HEK293 (cell line): ENCODE measurements around the gene RHBDL3.

ENCODE experiments used
- CTCF ChIA-PET: fragments of 350-600 bp; formaldehyde crosslinking; extraction: SDS; loops from one replicate; lab custom pipeline; 2021; ENCODE audit warnings: antibody characterized with exemption; lab: Yijun Ruan, JAX
- POLR2A ChIA-PET: fragments of 300-600 bp; formaldehyde crosslinking; extraction: SDS; loops from one replicate; lab custom pipeline; 2020; ENCODE audit warnings: antibody characterized with exemption, inconsistent platforms; lab: Yijun Ruan, JAX
- H3K27ac ChIP-seq: fragments of 200-500 bp; sonication (Bioruptor generic); 2 replicates; pipeline ENCODE4 v1.5.1; 2014; ENCODE audit warnings: low read depth, low read length, control low read depth, inconsistent platforms; ENCODE audit errors: extremely low read depth
- H3K36me3 ChIP-seq, 2 experiments: fragments of 200-500 bp in 1 of 2; sonication (Bioruptor generic) in 1 of 2; 1 replicate in 1 of 2; 2 replicates in 1 of 2; pipeline ENCODE4 v1.5.1; 2014 to 2017; ENCODE audit warnings: inconsistent platforms in 2 of 2, low read length in 2 of 2; ENCODE audit not compliant: control insufficient read depth in 2 of 2, insufficient read depth in 1 of 2
- H3K4me1 ChIP-seq: fragments of 200-500 bp; sonication (Bioruptor generic); 2 replicates; pipeline ENCODE4 v1.5.1; 2014; ENCODE audit warnings: mild to moderate bottlenecking, low read length, inconsistent platforms; ENCODE audit not compliant: control insufficient read depth, insufficient read depth
- H3K4me3 ChIP-seq: 2 replicates; pipeline ENCODE4 v1.5.1; 2011; ENCODE audit warnings: low read depth, mild to moderate bottlenecking, control low read depth, low read length, moderate library complexity
- H3K9me3 ChIP-seq: fragments of 200-500 bp; sonication (Bioruptor generic); 2 replicates; pipeline ENCODE4 v1.5.1; 2014; ENCODE audit warnings: low read depth, low read length, inconsistent platforms; ENCODE audit not compliant: control insufficient read depth, insufficient read depth
- BCL6B ChIP-seq: fragments of 450-650 bp; formaldehyde crosslinking; IDR thresholded peaks from 2 replicates; pipeline ENCODE4 v1.5.1; 2017; ENCODE audit warnings: missing biosample characterization, missing genetic modification characterization
- CTCF ChIP-seq: fragments of 450-650 bp; formaldehyde crosslinking; IDR thresholded peaks from 2 replicates; pipeline ENCODE4 v1.5.1; 2016; ENCODE audit warnings: missing biosample characterization, missing genetic modification characterization
- GLI2 ChIP-seq: fragments of 450-650 bp; formaldehyde crosslinking; IDR thresholded peaks from 2 replicates; pipeline ENCODE4; 2017; ENCODE audit warnings: missing biosample characterization, missing genetic modification characterization, low read depth, borderline replicate concordance
- IKZF3 ChIP-seq: fragments of 450-650 bp; IDR thresholded peaks from 2 replicates; pipeline ENCODE4 v1.5.0; 2018; ENCODE audit warnings: missing biosample characterization, mild to moderate bottlenecking, missing genetic modification characterization, moderate library complexity
- INSM2 ChIP-seq: fragments of 450-650 bp; formaldehyde crosslinking; IDR thresholded peaks from 2 replicates; pipeline ENCODE4 v1.5.1; 2016; ENCODE audit warnings: missing biosample characterization, missing genetic modification characterization
- PRDM1 ChIP-seq: fragments of 450-650 bp; formaldehyde crosslinking; IDR thresholded peaks from 2 replicates; pipeline ENCODE4; 2016; ENCODE audit warnings: missing biosample characterization, missing genetic modification characterization
- TCF7L2 ChIP-seq: IDR thresholded peaks from 2 replicates; pipeline ENCODE4 v1.6.1; 2011; ENCODE audit warnings: low read depth, mild to moderate bottlenecking, inconsistent platforms, low read length, moderate library complexity, borderline replicate concordance
- ZBTB17 ChIP-seq: fragments of 450-650 bp; formaldehyde crosslinking; IDR thresholded peaks from 2 replicates; pipeline ENCODE4 v1.5.1; 2016; ENCODE audit warnings: missing biosample characterization, missing genetic modification characterization
- ZBTB49 ChIP-seq: fragments of 450-650 bp; formaldehyde crosslinking; IDR thresholded peaks from 2 replicates; pipeline ENCODE4 v1.5.1; 2016; ENCODE audit warnings: missing biosample characterization, missing genetic modification characterization, low read depth
- ZNF138 ChIP-seq: fragments of 450-650 bp; formaldehyde crosslinking; IDR thresholded peaks from 2 replicates; pipeline ENCODE4 v1.5.1; 2016; ENCODE audit warnings: missing biosample characterization, missing genetic modification characterization, borderline replicate concordance
- ZNF148 ChIP-seq: fragments of 450-650 bp; formaldehyde crosslinking; IDR thresholded peaks from 2 replicates; pipeline ENCODE4 v1.5.0; 2017; ENCODE audit warnings: missing biosample characterization, missing genetic modification characterization, borderline replicate concordance
- ZNF157 ChIP-seq: fragments of 450-650 bp; formaldehyde crosslinking; IDR thresholded peaks from 2 replicates; pipeline ENCODE4 v1.5.1; 2016; ENCODE audit warnings: missing biosample characterization, missing genetic modification characterization
- ZNF175 ChIP-seq: fragments of 450-650 bp; formaldehyde crosslinking; IDR thresholded peaks from 2 replicates; pipeline ENCODE4 v1.5.1; 2016; ENCODE audit warnings: missing biosample characterization, missing genetic modification characterization
- ZNF24 ChIP-seq: fragments of 450-650 bp; formaldehyde crosslinking; IDR thresholded peaks from 2 replicates; pipeline ENCODE4 v1.5.1; 2016; ENCODE audit warnings: missing biosample characterization, missing genetic modification characterization
- ZNF394 ChIP-seq: fragments of 450-650 bp; formaldehyde crosslinking; IDR thresholded peaks from 2 replicates; pipeline ENCODE4 v1.5.1; 2016; ENCODE audit warnings: missing biosample characterization, missing genetic modification characterization, mild to moderate bottlenecking, moderate library complexity, borderline replicate concordance
- ZNF530 ChIP-seq: fragments of 450-650 bp; formaldehyde crosslinking; IDR thresholded peaks from 2 replicates; pipeline ENCODE4 v1.5.1; 2016; ENCODE audit warnings: low read depth, missing biosample characterization, missing genetic modification characterization
- ZNF560 ChIP-seq: fragments of 450-650 bp; formaldehyde crosslinking; IDR thresholded peaks from 2 replicates; pipeline ENCODE4 v1.5.1; 2017; ENCODE audit warnings: missing biosample characterization, missing genetic modification characterization, borderline replicate concordance
- ZNF629 ChIP-seq: fragments of 450-650 bp; formaldehyde crosslinking; IDR thresholded peaks from 2 replicates; pipeline ENCODE4 v1.5.1; 2017; ENCODE audit warnings: missing biosample characterization, missing genetic modification characterization
- ZNF654 ChIP-seq: fragments of 450-650 bp; formaldehyde crosslinking; IDR thresholded peaks from 2 replicates; pipeline ENCODE4 v1.5.1; 2016; ENCODE audit warnings: low read depth, missing biosample characterization, missing genetic modification characterization
- ZNF785 ChIP-seq: fragments of 450-650 bp; formaldehyde crosslinking; IDR thresholded peaks from 2 replicates; pipeline ENCODE4 v1.5.1; 2016; ENCODE audit warnings: missing biosample characterization, missing genetic modification characterization
- ZSCAN18 ChIP-seq: fragments of 450-650 bp; formaldehyde crosslinking; IDR thresholded peaks from 2 replicates; pipeline ENCODE4 v1.5.1; 2016; ENCODE audit warnings: missing biosample characterization, missing genetic modification characterization

The RHBDL3 gene

GRCh38 chr17:32266389-32267301 is 1.0 kb downstream of the RHBDL3 start:
- H3K27ac ChIP-seq = peak overlapping the region; percentile 54; the same call in 1 of the 2 replicates
- H3K9me3 ChIP-seq = no peaks in the 10 kb centered on the region
- POLR2A ChIA-PET = no interaction called here
- CTCF ChIA-PET = interaction anchor here (0.5 to 1.4 kb wide), 2 partner anchors 14 to 15 kb away, joined by 3 to 4 read pairs; no protein-coding TSS in a partner anchor
- no peaks in the 10 kb centered on the region for H3K36me3 ChIP-seq
- H3K4me1 ChIP-seq = peaks cover 11% of the 10 kb centered on the region
- H3K4me3 ChIP-seq = peak overlapping the region; percentile 61
- TF ChIP-seq BCL6B (tag by site-specific recombination) (no peak), ZNF785 (tag by site-specific recombination) (no peak), ZNF629 (tag by site-specific recombination) (no peak), CTCF (no peak), ZNF138 (no peak), ZNF394 (tag by site-specific recombination) (no peak), IKZF3 (no peak), ZNF175 (tag by site-specific recombination) (no peak), INSM2 (tag by site-specific recombination) (no peak), ZSCAN18 (tag by site-specific recombination) (no peak), ZNF560 (tag by site-specific recombination) (no peak), PRDM1 (tag by site-specific recombination) (no peak), TCF7L2 (no peak), GLI2 (no peak), ZBTB17 (tag by site-specific recombination) (0 out of 2 replicates have a peak, but pooled peaks have one; percentile 39), ZBTB49 (no peak), ZNF148 (tag by site-specific recombination) (no peak), ZNF654 (tag by site-specific recombination) (no peak), ZNF24 (tag by site-specific recombination) (no peak), ZNF530 (no peak), ZNF157 (tag by site-specific recombination) (no peak)
